ENCODE data around the gene INA. TPM values are rescaled to one million over a fixed set of nuclear protein-coding genes. Genes with fewer than 3 reads are reported as not detected.
A peak's percentile ranks its signal among the peaks of the same experiment; 100 is the strongest.
"Not testable (repeated sequence)": the region's sequence is repeated elsewhere in the genome, so short reads cannot be mapped to it uniquely, and the experiment has no call there.

The INA gene
- polyA plus RNA-seq, 1 donor from 2014 or later: not detected

GRCh38 chr10:103256613-103257012 lies 20.3 kb upstream of the INA start:
- peaks cover 2 to 14% (median 9%) of the 10 kb centered on the region in 3 donors for H3K9me3 Mint-ChIP-seq
- peak overlapping the region in 1 of 4 donors; percentile 4 for H3K4me3 Mint-ChIP-seq
- H3K27me3 Mint-ChIP-seq: peaks cover 4% of the 10 kb centered on the region
- no peaks in the 10 kb centered on the region for H3K4me1 Mint-ChIP-seq
- no peak overlapping the region for H3K27ac Mint-ChIP-seq
- H3K36me3 Mint-ChIP-seq: peaks cover 3% of the 10 kb centered on the region

- no peak overlapping the region for H3K27ac Mint-ChIP-seq
- H3K4me1 Mint-ChIP-seq: no peaks in the 10 kb centered on the region
- H3K9me3 Mint-ChIP-seq: peaks cover 2 to 14% (median 9%) of the 10 kb centered on the region in 3 donors
- peaks cover 3% of the 10 kb centered on the region for H3K36me3 Mint-ChIP-seq
- peaks cover 5% of the 10 kb centered on the region for H3K27me3 Mint-ChIP-seq
- H3K4me3 Mint-ChIP-seq: no peak overlapping the region
Observed at GRCh38 chr10:103257812-103258211, 19.1 kb upstream of the INA start.

- H3K27me3 Mint-ChIP-seq: peaks cover 14% of the 10 kb centered on the region
- H3K27ac Mint-ChIP-seq, H3K36me3 Mint-ChIP-seq, H3K4me1 Mint-ChIP-seq, H3K4me3 Mint-ChIP-seq: not testable (repeated sequence)
- peaks cover 2 to 14% (median 9%) of the 10 kb centered on the region in 3 donors for H3K9me3 Mint-ChIP-seq
Observed at GRCh38 chr10:103258928-103259327, 18.0 kb upstream of the INA start.

- peaks cover 14% of the 10 kb centered on the region for H3K27me3 Mint-ChIP-seq
- H3K4me1 Mint-ChIP-seq: no peaks in the 10 kb centered on the region
- H3K9me3 Mint-ChIP-seq: peaks cover 2 to 14% (median 9%) of the 10 kb centered on the region in 3 donors
- H3K36me3 Mint-ChIP-seq: peaks cover 3% of the 10 kb centered on the region
- H3K27ac Mint-ChIP-seq: no peak overlapping the region
- no peak overlapping the region for H3K4me3 Mint-ChIP-seq
Observed at GRCh38 chr10:103259989-103260388, 16.9 kb upstream of the INA start.

- no peak overlapping the region for H3K27ac Mint-ChIP-seq
- H3K9me3 Mint-ChIP-seq: peaks cover 2 to 14% (median 13%) of the 10 kb centered on the region in 3 donors
- peaks cover 3% of the 10 kb centered on the region for H3K36me3 Mint-ChIP-seq
- no peaks in the 10 kb centered on the region for H3K4me1 Mint-ChIP-seq
- H3K4me3 Mint-ChIP-seq: no peak overlapping the region
- peaks cover 25% of the 10 kb centered on the region for H3K27me3 Mint-ChIP-seq
Observed at GRCh38 chr10:103262229-103262628, 14.7 kb upstream of the INA start.

GRCh38 chr10:103265717-103266329 lies 11.1 kb upstream of the INA start:
- Mint-ChIP-seq H3K27me3 (peaks cover 27% of the 10 kb centered on the region), H3K4me1 (no peaks in the 10 kb centered on the region), H3K4me3 (no peak overlapping the region), H3K27ac (peak overlapping the region in 1 of 3 donors; percentile 13), H3K9me3 (peaks cover 2 to 6% (median 5%) of the 10 kb centered on the region in 3 donors), H3K36me3 (peaks cover 3% of the 10 kb centered on the region)

GRCh38 chr10:103273041-103273441 lies 3.9 kb upstream of the INA start:
- peaks cover 0 to 6% (median 0%) of the 10 kb centered on the region in 3 donors for H3K4me1 Mint-ChIP-seq
- H3K36me3 Mint-ChIP-seq: no peaks in the 10 kb centered on the region
- peaks cover 0 to 2% (median 0%) of the 10 kb centered on the region in 3 donors for H3K9me3 Mint-ChIP-seq
- no peak overlapping the region for H3K27ac Mint-ChIP-seq
- H3K27me3 Mint-ChIP-seq: peaks cover 26% of the 10 kb centered on the region
- no peak overlapping the region for H3K4me3 Mint-ChIP-seq

GRCh38 chr10:103276251-103276895 lies 565 bp upstream of the INA start:
- Mint-ChIP-seq H3K9me3 (peaks cover 0 to 5% (median 2%) of the 10 kb centered on the region in 3 donors), H3K27me3 (peaks cover 52% of the 10 kb centered on the region), H3K27ac (peak overlapping the region in 1 of 3 donors; percentile 71), H3K4me1 (peaks cover 0 to 6% (median 3%) of the 10 kb centered on the region in 3 donors), H3K4me3 (peak overlapping the region in 3 of 4 donors; percentile 22 to 79 (median 54)), H3K36me3 (no peaks in the 10 kb centered on the region)

GRCh38 chr10:103277713-103278536 lies 987 bp downstream of the INA start:
- Mint-ChIP-seq H3K27me3 (peaks cover 55% of the 10 kb centered on the region), H3K9me3 (peaks cover 0 to 5% (median 2%) of the 10 kb centered on the region in 3 donors), H3K27ac (no peak overlapping the region), H3K4me1 (peaks cover 0 to 6% (median 3%) of the 10 kb centered on the region in 3 donors), H3K36me3 (peaks cover 2% of the 10 kb centered on the region), H3K4me3 (no peak overlapping the region)

GRCh38 chr10:103278537-103278823 lies 1.5 kb downstream of the INA start:
- Mint-ChIP-seq H3K4me1 (peaks cover 0 to 6% (median 3%) of the 10 kb centered on the region in 3 donors), H3K9me3 (peaks cover 0 to 5% (median 2%) of the 10 kb centered on the region in 3 donors), H3K36me3 (peaks cover 2% of the 10 kb centered on the region), H3K4me3 (no peak overlapping the region), H3K27ac (no peak overlapping the region), H3K27me3 (peaks cover 56% of the 10 kb centered on the region)

- Mint-ChIP-seq H3K27ac (peak overlapping the region in 1 of 3 donors; percentile 50), H3K36me3 (peaks cover 2% of the 10 kb centered on the region), H3K4me1 (peaks cover 0 to 6% (median 3%) of the 10 kb centered on the region in 3 donors), H3K9me3 (peaks cover 0 to 5% (median 2%) of the 10 kb centered on the region in 3 donors), H3K27me3 (peaks cover 56% of the 10 kb centered on the region), H3K4me3 (peak overlapping the region in 1 of 4 donors; percentile 54)
Observed at GRCh38 chr10:103278862-103279298, 1.9 kb downstream of the INA start.

- peaks cover 59% of the 10 kb centered on the region for H3K27me3 Mint-ChIP-seq
- H3K36me3 Mint-ChIP-seq: peaks cover 2% of the 10 kb centered on the region
- no peak overlapping the region for H3K27ac Mint-ChIP-seq
- H3K9me3 Mint-ChIP-seq: peaks cover 0 to 7% (median 2%) of the 10 kb centered on the region in 3 donors
- peaks cover 0 to 6% (median 3%) of the 10 kb centered on the region in 3 donors for H3K4me1 Mint-ChIP-seq
- no peak overlapping the region for H3K4me3 Mint-ChIP-seq
Observed at GRCh38 chr10:103280031-103280430, 3.1 kb downstream of the INA start.

GRCh38 chr10:103280506-103280905 lies 3.6 kb downstream of the INA start:
- Mint-ChIP-seq H3K27me3 (peaks cover 57% of the 10 kb centered on the region), H3K4me3 (no peak overlapping the region), H3K36me3 (peaks cover 2% of the 10 kb centered on the region), H3K27ac (no peak overlapping the region), H3K9me3 (peaks cover 0 to 7% (median 2%) of the 10 kb centered on the region in 3 donors), H3K4me1 (peaks cover 0 to 4% (median 3%) of the 10 kb centered on the region in 3 donors)

GRCh38 chr10:103281753-103282152 lies 4.8 kb downstream of the INA start:
- H3K4me1 Mint-ChIP-seq: peaks cover 0 to 3% (median 2%) of the 10 kb centered on the region in 3 donors
- peaks cover 0 to 4% (median 2%) of the 10 kb centered on the region in 3 donors for H3K9me3 Mint-ChIP-seq
- peaks cover 2% of the 10 kb centered on the region for H3K36me3 Mint-ChIP-seq
- no peak overlapping the region for H3K4me3 Mint-ChIP-seq
- peaks cover 47% of the 10 kb centered on the region for H3K27me3 Mint-ChIP-seq
- H3K27ac Mint-ChIP-seq: no peak overlapping the region

- Mint-ChIP-seq H3K4me3 (no peak overlapping the region), H3K27me3 (peaks cover 46% of the 10 kb centered on the region), H3K4me1 (peaks cover 0 to 3% (median 0%) of the 10 kb centered on the region in 3 donors)
Observed at GRCh38 chr10:103282961-103283360, 6.0 kb downstream of the INA start.

More at GRCh38 chr10:103282961-103283360, 6.0 kb downstream of the INA start:
- Mint-ChIP-seq H3K9me3 (peaks cover 0 to 6% (median 2%) of the 10 kb centered on the region in 3 donors), H3K36me3 (peaks cover 2% of the 10 kb centered on the region), H3K27ac (no peak overlapping the region)
